ENCODE data around the gene BHLHE41. TPM values are rescaled to one million over a fixed set of nuclear protein-coding genes. Genes with fewer than 3 reads are reported as not detected.

Gene BHLHE41
- polyA plus RNA-seq, 1 experiment = 5.3 TPM

- no peak for DNase-seq (ENCODE audit: low read depth)
- POLR2A ChIA-PET = no interaction called here
- Histone ChIP-seq H3K27me3 (ENCODE audit: control insufficient read depth, insufficient read depth, low read length) (no peaks in the 10 kb centered on the region), H3K36me3 (ENCODE audit: control insufficient read depth, insufficient read depth, low read length) (no peaks in the 10 kb centered on the region), H3K4me3 (ENCODE audit: low read depth, low read length) (no peak overlapping the region)
- no peak for TF ChIP-seq CTCF (IDR thresholded peaks at IDR 0.05; ENCODE audit: insufficient read depth, low read depth, low read length)
- CTCF ChIA-PET = interaction anchor here (1.0 to 1.7 kb wide), 5 partner anchors 9 to 511 kb away, joined by 3 to 7 read pairs (median 5); no protein-coding TSS in a partner anchor
Measured at GRCh38 chr12:26102953-26103352, 21.9 kb downstream of the BHLHE41 start.

GRCh38 chr12:26101763-26102162 lies 23.1 kb downstream of the BHLHE41 start:
- Histone ChIP-seq H3K36me3 (ENCODE audit: control insufficient read depth, insufficient read depth, low read length) (no peaks in the 10 kb centered on the region), H3K27me3 (ENCODE audit: control insufficient read depth, insufficient read depth, low read length) (no peaks in the 10 kb centered on the region), H3K4me3 (ENCODE audit: low read depth, low read length) (no peak overlapping the region)
- no peak for TF ChIP-seq CTCF (IDR thresholded peaks at IDR 0.05; ENCODE audit: insufficient read depth, low read depth, low read length)
- ChIA-PET POLR2A (no interaction called here), CTCF (interaction anchor here (1.2 to 1.9 kb wide), 5 partner anchors 10 to 550 kb away, joined by 4 to 8 read pairs (median 5); no protein-coding TSS in a partner anchor)
- DNase-seq (ENCODE audit: low read depth) = no peak

- ChIA-PET CTCF (interaction anchor here (1.6 to 1.9 kb wide), 3 partner anchors 10 to 551 kb away, joined by 4 to 8 read pairs (median 7); no protein-coding TSS in a partner anchor), POLR2A (no interaction called here)
- no peaks in the 10 kb centered on the region for H3K36me3 ChIP-seq (ENCODE audit: control insufficient read depth, insufficient read depth, low read length)
- H3K4me3 ChIP-seq (ENCODE audit: low read depth, low read length) = no peak overlapping the region
- no peaks in the 10 kb centered on the region for H3K27me3 ChIP-seq (ENCODE audit: control insufficient read depth, insufficient read depth, low read length)
- TF ChIP-seq CTCF (IDR thresholded peaks at IDR 0.05; ENCODE audit: insufficient read depth, low read depth, low read length) = no peak
- DNase-seq (ENCODE audit: low read depth) = no peak
Measured at GRCh38 chr12:26101350-26101734, 23.5 kb downstream of the BHLHE41 start.

- DNase-seq (ENCODE audit: low read depth) = no peak
- ChIA-PET CTCF (interaction anchor here (0.7 to 1.9 kb wide), 2 partner anchors 551 to 665 kb away, joined by 3 to 8 read pairs; no protein-coding TSS in a partner anchor), POLR2A (no interaction called here)
- Histone ChIP-seq H3K36me3 (ENCODE audit: control insufficient read depth, insufficient read depth, low read length) (no peaks in the 10 kb centered on the region), H3K4me3 (ENCODE audit: low read depth, low read length) (no peak overlapping the region), H3K27me3 (ENCODE audit: control insufficient read depth, insufficient read depth, low read length) (no peaks in the 10 kb centered on the region)
- TF ChIP-seq CTCF (IDR thresholded peaks at IDR 0.05; ENCODE audit: insufficient read depth, low read depth, low read length) = no peak
Measured at GRCh38 chr12:26100666-26101349, 24.0 kb downstream of the BHLHE41 start.

GRCh38 chr12:26097046-26097878 lies 27.6 kb downstream of the BHLHE41 start:
- CTCF ChIA-PET = interaction anchor here (0.6 to 3.2 kb wide), 22 partner anchors 9 to 658 kb away, joined by 3 to 20 read pairs (median 4); no protein-coding TSS in a partner anchor
- POLR2A ChIA-PET = interaction anchor here (0.6 kb wide), 1 partner anchor 535 kb away, joined by 3 read pairs; no protein-coding TSS in a partner anchor
- peak; percentile 96 for TF ChIP-seq CTCF (IDR thresholded peaks at IDR 0.05; ENCODE audit: insufficient read depth, low read depth, low read length)
- H3K36me3 ChIP-seq (ENCODE audit: control insufficient read depth, insufficient read depth, low read length) = no peaks in the 10 kb centered on the region
- no peak overlapping the region for H3K4me3 ChIP-seq (ENCODE audit: low read depth, low read length)
- peak; percentile 25 for DNase-seq (ENCODE audit: low read depth)
- no peaks in the 10 kb centered on the region for H3K27me3 ChIP-seq (ENCODE audit: control insufficient read depth, insufficient read depth, low read length)
